Measurements from ENCODE around the gene GRID1.
"Not testable (repeated sequence)": the region's sequence is repeated elsewhere in the genome, so short reads cannot be mapped to it uniquely, and the experiment has no call there.

GRID1 gene

GRCh38 chr10:86391986-86392722 is 25.6 kb upstream of the GRID1 start:
- no peak for DNase-seq (ENCODE audit: low read depth in 2 of 3, low spot score in 2 of 3)

GRCh38 chr10:86391236-86391840 is 24.7 kb upstream of the GRID1 start:
- no peak for DNase-seq (ENCODE audit: low read depth in 2 of 3, low spot score in 2 of 3)

- no peak for DNase-seq (ENCODE audit: low read depth in 2 of 3, low spot score in 2 of 3)
Measured at GRCh38 chr10:86390337-86391120, 23.9 kb upstream of the GRID1 start.

- DNase-seq (ENCODE audit: low read depth in 2 of 3, low spot score in 2 of 3) = no peak
Measured at GRCh38 chr10:86389441-86390193, 23.0 kb upstream of the GRID1 start.

GRCh38 chr10:86389109-86389440 is 22.5 kb upstream of the GRID1 start:
- DNase-seq (ENCODE audit: low read depth in 2 of 3, low spot score in 2 of 3) = not testable (repeated sequence)

- DNase-seq (ENCODE audit: low read depth in 2 of 3, low spot score in 2 of 3) = no peak
Measured at GRCh38 chr10:86388119-86388704, 21.6 kb upstream of the GRID1 start.

- DNase-seq (ENCODE audit: low read depth in 2 of 3, low spot score in 2 of 3) = no peak
Measured at GRCh38 chr10:86387178-86387794, 20.7 kb upstream of the GRID1 start.

GRCh38 chr10:86385806-86386205 is 19.2 kb upstream of the GRID1 start:
- DNase-seq (ENCODE audit: low read depth in 2 of 3, low spot score in 2 of 3) = no peak

- DNase-seq (ENCODE audit: low read depth in 2 of 3, low spot score in 2 of 3) = no peak
Measured at GRCh38 chr10:86377797-86378146, 11.2 kb upstream of the GRID1 start.

GRCh38 chr10:86376852-86377796 is 10.5 kb upstream of the GRID1 start:
- peak; percentile 73 to 94 (median 94) for DNase-seq (ENCODE audit: low read depth in 2 of 3, low spot score in 2 of 3)

- DNase-seq (ENCODE audit: low read depth in 2 of 3, low spot score in 2 of 3) = no peak
Measured at GRCh38 chr10:86376403-86376802, 9.8 kb upstream of the GRID1 start.

- DNase-seq (ENCODE audit: low read depth in 2 of 3, low spot score in 2 of 3) = no peak
Measured at GRCh38 chr10:86375204-86375603, 8.6 kb upstream of the GRID1 start.

- DNase-seq (ENCODE audit: low read depth in 2 of 3, low spot score in 2 of 3) = no peak
Measured at GRCh38 chr10:86374664-86375063, 8.1 kb upstream of the GRID1 start.

GRCh38 chr10:86373828-86374227 is 7.2 kb upstream of the GRID1 start:
- no peak for DNase-seq (ENCODE audit: low read depth in 2 of 3, low spot score in 2 of 3)

GRCh38 chr10:86373251-86373650 is 6.7 kb upstream of the GRID1 start:
- no peak for DNase-seq (ENCODE audit: low read depth in 2 of 3, low spot score in 2 of 3)

- DNase-seq (ENCODE audit: low read depth in 2 of 3, low spot score in 2 of 3) = no peak
Measured at GRCh38 chr10:86372784-86373239, 6.2 kb upstream of the GRID1 start.

GRCh38 chr10:86372119-86372783 is 5.7 kb upstream of the GRID1 start:
- DNase-seq (ENCODE audit: low read depth in 2 of 3, low spot score in 2 of 3) = no peak

GRCh38 chr10:86371691-86372090 is 5.1 kb upstream of the GRID1 start:
- no peak for DNase-seq (ENCODE audit: low read depth in 2 of 3, low spot score in 2 of 3)

GRCh38 chr10:86371116-86371515 is 4.5 kb upstream of the GRID1 start:
- DNase-seq (ENCODE audit: low read depth in 2 of 3, low spot score in 2 of 3) = no peak
